Tongue (tissue), 2 donors: ENCODE measurements around the gene STX18. TPM values are rescaled to one million over a fixed set of nuclear protein-coding genes. Genes with fewer than 3 reads are reported as not detected.
A peak's percentile ranks its signal among the peaks of the same experiment; 100 is the strongest.

Source experiments
- DNase-seq: peaks from one replicate; pipeline ENCODE4 v3.0.0-alpha.2; 2015
- total RNA-seq: library from RNA; depleted of rRNA; stranded (reverse); fragments of >200 nt; gene quantifications from one replicate; pipeline ENCODE4 v1.2.3, GENCODE V29; 2014

STX18 gene
- total RNA-seq, 1 donor from 2014 or later, result 17.4 TPM

GRCh38 chr4:4418676-4419390 is 123.0 kb downstream of the STX18 start:
- no peak for DNase-seq

GRCh38 chr4:4417886-4418285 is 124.0 kb downstream of the STX18 start:
- DNase-seq, result peak; percentile 10

- DNase-seq, result no peak
Measured at GRCh38 chr4:4416981-4417380, 124.9 kb downstream of the STX18 start.

GRCh38 chr4:4415806-4416805 is 125.7 kb downstream of the STX18 start:
- DNase-seq, result no peak

- DNase-seq, result no peak
Measured at GRCh38 chr4:4415107-4415805, 126.6 kb downstream of the STX18 start.

GRCh38 chr4:4413806-4414205 is 128.0 kb downstream of the STX18 start:
- no peak for DNase-seq

GRCh38 chr4:4413373-4413725 is 128.5 kb downstream of the STX18 start:
- no peak for DNase-seq

- DNase-seq, result peak; percentile 67
Measured at GRCh38 chr4:4412641-4413372, 129.0 kb downstream of the STX18 start.

GRCh38 chr4:4411906-4412305 is 129.9 kb downstream of the STX18 start:
- DNase-seq, result no peak

- DNase-seq, result no peak
Measured at GRCh38 chr4:4410271-4410670, 131.6 kb downstream of the STX18 start.

- no peak for DNase-seq
Measured at GRCh38 chr4:4409416-4410115, 132.3 kb downstream of the STX18 start.

- DNase-seq, result no peak
Measured at GRCh38 chr4:4408576-4409335, 133.1 kb downstream of the STX18 start.

- DNase-seq, result no peak
Measured at GRCh38 chr4:4408132-4408523, 133.7 kb downstream of the STX18 start.

- DNase-seq, result no peak
Measured at GRCh38 chr4:4407299-4408131, 134.3 kb downstream of the STX18 start.

GRCh38 chr4:4406455-4407298 is 135.2 kb downstream of the STX18 start:
- no peak for DNase-seq

GRCh38 chr4:4405358-4405962 is 136.4 kb downstream of the STX18 start:
- DNase-seq, result no peak

- DNase-seq, result no peak
Measured at GRCh38 chr4:4402966-4403365, 138.9 kb downstream of the STX18 start.

GRCh38 chr4:4401036-4401435 is 140.8 kb downstream of the STX18 start:
- DNase-seq, result no peak
